ENCODE measurements around the gene PCBP4.

PCBP4 gene

DNA sequence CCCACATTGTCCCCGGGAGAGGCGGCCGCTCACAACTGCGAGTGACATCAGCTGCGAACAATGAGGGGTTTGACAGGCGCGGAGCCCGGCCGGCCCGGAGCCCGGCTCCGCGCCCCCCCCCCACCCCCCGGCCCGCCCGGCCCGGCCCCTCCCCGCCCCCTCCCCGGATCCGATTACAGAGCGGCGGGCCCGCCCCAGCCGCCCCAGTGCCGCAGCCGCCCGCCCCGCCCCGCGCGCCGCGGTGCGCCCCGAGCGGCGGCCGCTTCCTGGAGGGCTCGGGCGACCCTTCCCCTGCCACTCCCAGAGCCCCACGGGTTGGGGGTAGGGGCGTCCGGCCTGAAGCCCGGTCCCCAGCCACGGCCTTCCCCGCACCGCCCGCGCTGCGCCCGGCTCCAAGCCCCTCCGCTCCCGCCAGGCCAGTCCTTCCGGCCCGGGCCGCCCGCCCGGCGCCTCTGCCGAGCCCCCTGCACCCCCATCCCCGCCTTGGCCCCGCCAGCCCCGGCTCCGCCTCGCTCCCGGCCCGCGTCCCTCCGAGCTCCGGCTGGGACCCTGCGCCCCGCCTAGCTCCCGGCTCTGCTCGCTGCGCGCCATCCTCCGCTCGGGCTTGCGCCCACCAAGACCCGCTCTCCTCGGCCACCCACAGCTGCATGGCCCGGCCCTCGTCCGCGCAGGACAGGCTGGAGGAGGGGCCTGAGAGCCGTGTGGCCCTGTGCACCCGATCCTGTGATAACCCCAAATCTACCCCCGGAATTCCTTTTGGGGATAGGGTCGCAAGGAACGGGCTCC, at the start of gene PCBP4:
Gene PCBP4, minus strand, starts transcription at position 71 of the 786 bp plus-strand sequence. CDS start 6,214 bp downstream, outside the sequence.
- DNase-seq, result no peak

DNA sequence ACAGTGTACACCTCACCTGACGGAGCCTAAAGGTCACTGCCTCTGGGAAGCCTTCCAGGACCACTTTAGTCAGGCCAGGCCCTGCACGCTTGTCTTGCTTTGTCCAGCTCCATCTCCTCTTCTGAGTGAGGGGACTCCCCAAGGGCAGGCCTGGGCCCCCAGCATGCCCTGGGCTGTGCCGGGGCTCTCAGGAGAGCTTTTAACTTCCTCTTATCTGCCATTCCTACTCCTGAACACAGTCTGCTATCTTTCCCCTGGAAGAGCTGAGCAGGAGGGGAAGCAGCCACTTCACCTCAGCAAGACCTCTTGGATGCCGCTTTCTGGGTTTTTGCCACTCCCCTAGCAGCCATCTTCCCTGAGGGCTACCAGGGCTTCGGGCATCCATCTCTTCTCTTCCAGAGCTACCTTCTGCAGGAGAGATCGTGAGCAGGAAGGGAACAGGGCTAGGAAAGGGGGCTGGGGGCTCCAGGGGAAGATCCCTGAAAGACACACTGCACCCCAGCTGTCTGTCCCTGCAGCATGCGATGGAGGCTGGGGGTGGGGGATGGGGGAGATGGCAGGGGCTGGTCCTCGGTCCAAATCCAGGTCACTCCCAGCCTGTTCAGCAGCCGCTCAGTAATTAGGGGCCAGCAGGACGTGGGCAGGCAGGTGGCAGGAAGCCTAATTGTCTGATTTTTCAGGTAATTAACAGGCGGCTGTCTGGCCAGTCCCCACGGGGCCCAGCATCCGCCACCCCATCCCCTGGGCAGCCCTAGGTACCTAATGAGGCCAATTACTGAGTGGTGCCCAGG, 48.4 kb upstream of the PCBP4 start:
- DNase-seq, result no peak

DNA sequence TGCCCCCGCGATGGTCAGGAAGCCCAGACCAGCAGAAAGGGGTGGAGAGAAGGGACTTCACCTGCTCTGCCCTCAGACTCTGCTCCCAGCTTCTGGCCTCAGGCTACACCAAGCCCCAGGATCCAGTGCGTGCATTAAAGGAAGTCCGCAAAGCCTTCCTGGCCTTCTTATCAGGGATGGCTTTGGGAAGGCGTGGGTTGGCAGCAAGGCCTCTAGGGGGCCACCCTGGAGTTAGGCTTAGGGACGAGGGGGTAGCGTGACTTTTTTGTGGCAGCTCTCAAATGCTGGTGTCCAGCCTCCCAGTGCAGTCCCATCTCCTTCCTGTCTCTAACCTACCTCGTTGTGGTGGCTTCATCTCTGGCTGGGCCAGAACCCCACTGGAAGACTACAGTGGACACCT, 47.4 kb upstream of the PCBP4 start:
- DNase-seq, result no peak

DNA sequence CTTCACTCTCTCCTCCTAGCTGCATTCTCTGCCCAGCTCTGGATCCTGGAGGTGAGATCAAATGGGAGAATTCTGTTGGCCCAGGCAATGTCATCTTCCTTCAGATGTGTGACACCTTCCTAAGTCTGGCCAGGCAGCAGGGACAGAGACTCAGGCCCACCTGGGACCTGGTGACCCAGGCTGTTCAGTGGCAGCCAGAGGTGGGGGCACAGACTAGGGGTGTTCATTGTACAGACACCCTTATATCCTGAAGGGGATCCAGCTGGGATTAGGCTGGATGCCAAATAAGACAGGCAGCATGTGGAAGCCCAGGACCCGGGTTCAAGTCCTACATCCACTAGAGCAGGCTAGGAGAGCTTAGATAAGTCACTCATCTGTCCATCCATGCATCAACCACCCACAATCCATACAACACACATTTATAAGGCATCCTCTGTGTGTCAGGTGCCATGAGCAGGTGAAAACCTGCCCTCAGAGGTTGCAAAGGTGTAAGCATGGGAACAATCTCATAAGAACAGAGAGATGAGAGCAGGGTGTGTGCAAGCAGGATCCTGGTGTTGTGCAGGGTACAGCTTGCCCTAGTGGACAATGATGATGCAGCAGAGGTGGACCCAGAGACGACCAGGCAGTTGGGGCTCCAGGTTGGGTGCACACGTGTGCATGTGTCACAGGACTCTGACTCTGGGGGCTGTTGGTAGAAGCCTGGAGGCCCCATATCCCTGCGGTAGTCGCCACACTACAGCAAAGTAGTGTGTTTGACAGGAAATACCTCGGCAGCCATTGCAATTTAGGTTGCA, 46.7 kb upstream of the PCBP4 start:
- DNase-seq, result no peak

- no peak for DNase-seq
These were observed 45.4 kb upstream of the PCBP4 start for GRCh38 chr3:52012699-52013098.

- no peak for DNase-seq
These were observed 43.2 kb upstream of the PCBP4 start for GRCh38 chr3:52010431-52010830.

- DNase-seq, result no peak
These were observed 40.0 kb upstream of the PCBP4 start for GRCh38 chr3:52007291-52007690.

GRCh38 chr3:52006820-52007133, 39.5 kb upstream of the PCBP4 start:
- DNase-seq, result no peak

DNA sequence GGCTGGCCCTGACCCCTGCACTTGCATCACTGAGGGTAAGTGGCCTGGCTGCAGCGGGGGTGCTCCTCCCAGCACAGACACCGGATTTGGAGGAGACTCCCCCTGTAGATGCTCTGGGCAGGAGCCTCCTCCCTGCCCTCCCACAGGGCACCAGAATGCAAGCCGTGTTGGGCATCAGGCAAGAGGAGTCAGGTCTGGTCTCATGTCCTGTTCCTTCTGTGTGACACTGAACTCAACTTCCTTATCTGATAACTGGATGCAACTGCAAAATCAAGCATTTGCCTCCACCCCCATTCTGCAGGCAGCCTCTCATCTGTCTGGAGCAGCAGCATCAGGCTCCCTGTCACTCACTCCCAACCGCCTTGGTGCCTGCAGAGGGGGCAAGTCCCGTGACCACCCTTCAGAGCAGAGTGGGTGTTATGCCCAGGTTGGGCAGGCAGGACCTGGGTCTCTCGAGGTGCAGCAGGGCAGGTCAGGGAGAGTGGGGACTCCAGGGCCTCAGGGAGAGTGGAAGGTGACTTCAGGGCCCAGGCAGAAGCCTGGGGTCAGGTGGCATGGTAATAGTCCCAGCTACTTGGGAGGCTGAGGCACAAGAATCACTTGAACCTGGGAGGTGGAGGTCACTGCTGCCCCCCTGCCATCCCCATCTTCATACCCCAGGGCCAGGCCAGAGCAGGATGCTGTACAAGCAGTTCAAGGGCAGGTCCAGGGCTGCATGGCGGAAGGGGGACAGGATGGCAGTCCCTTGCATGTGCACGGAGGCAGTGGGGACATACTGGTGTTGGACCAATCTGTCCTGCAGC, 39.0 kb upstream of the PCBP4 start:
- no peak for DNase-seq

- DNase-seq, result no peak
These were observed 38.3 kb upstream of the PCBP4 start for GRCh38 chr3:52005571-52005986.

GRCh38 chr3:52004906-52005395, 37.7 kb upstream of the PCBP4 start:
- DNase-seq, result no peak

DNA sequence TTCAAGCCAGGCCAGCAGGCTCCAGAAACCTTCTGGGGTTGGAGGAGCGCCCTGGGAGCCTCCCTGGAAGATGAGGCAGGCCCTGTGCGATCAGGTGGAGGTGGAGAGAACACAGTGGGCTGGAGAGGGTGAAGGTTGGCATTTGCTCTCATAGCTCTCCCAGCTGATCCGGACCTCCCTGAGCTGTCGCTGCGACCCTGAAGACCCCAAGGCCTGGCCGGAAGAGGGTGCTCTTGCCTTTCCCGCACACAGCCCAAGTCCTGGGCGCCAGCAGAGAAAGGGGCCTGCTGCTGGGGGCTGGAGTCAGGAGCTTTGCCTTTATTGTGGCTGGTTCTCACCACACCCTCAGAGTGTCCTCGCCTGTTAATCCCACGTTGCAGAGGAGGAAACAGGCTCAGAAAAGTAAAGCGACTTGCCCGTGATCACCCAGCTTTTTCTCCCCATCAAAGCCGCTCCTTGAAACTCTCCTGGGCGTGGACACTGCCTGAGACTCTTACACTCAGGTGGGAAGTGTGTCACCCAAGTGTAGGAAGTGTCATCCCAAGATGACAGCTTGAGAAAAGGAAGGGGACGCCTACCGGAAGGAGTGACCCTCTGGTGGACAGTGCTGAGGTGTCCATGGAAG, 37.0 kb upstream of the PCBP4 start:
- no peak for DNase-seq

DNA sequence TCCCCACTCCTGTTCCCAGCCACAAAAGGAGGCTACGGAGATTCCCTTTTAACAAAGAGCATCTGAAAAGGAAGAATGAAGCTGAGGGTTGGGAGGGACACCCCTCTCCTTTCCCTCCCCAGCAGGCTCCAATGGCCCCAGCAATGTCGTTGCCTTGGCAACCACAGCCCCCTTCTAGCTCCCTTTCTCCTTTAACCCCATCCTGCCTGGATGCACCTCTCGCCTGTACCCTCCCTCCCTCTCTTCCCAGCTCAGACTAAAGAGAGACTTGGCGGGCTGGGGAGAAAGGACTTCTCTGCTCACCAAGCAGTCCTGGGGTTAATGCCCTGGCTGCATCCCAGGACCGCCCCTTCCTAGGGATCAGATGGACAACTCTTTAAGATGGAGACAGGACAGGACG, 35.5 kb upstream of the PCBP4 start:
- no peak for DNase-seq

GRCh38 chr3:52001443-52001974, 34.3 kb upstream of the PCBP4 start:
- peak; percentile 69 for DNase-seq

- no peak for DNase-seq
These were observed 32.6 kb upstream of the PCBP4 start for GRCh38 chr3:51999846-52000245.

- no peak for DNase-seq
These were observed 31.5 kb upstream of the PCBP4 start for GRCh38 chr3:51998774-51999173.

GRCh38 chr3:51997935-51998596, 30.8 kb upstream of the PCBP4 start:
- DNase-seq, result no peak

DNA sequence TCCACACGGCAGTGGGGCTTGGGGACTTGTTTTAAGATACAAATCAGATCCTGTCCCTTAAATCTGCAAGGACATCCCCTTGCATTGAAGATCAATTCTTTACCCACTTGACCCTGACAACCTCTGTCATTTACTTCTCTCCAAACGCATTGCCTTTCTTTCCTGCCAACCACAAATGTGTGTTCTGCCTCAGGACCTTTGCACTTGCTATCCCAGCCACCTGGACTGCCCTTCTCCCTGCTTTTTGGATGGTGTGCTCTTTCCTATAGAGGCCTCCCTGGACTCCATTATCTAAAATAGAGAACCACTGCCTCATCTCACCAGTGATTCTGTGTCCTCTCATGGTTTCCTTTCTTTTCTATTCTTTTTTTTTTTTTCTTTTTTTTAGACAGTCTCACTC, 29.9 kb upstream of the PCBP4 start:
- DNase-seq, result no peak

DNA sequence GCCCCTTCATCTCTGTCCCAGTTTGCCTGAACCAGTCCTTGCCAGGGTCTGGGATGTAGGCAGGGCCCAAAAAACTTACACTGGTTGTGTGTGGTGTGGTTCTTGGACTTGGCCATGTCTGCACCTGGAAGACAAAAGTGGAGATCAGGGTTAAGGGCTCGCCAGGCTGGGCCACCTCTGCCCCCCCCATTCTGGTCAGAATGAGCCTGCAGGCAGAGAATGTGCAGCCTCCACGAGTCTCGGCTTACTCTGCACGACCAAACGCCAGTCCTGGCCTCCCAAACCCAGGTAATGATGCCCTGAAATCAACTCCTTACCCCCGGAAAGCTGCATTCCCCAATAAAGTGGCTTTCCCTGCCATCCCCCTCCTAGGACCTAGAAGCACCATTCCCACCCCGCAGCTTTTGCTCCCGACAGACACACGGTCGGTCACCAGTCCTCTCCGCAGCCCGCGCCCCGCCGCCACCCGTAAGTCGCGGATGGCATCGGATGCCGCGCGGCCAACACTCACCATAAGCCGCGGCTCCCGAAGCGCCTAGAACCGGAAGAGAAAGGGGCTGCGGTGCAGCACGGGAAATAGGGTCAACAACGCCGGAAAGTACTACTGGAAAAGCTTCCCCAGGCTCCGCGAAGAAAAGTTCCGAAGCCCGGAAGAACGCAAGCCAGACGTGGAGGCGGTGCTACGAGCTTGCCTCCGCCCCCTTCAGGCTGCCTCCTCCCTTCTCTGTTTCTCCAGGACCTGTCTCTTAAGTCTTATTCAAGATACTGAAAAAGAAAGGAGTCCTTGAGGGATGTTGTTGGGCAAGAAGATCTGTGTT, 28.3 kb upstream of the PCBP4 start, which contains the start of gene RPL29:
Gene RPL29, minus strand, starts transcription at position 550 of the 818 bp plus-strand sequence. Its CDS starts 434 bp downstream, at position 116.
- peak; percentile 77 for DNase-seq

DNA sequence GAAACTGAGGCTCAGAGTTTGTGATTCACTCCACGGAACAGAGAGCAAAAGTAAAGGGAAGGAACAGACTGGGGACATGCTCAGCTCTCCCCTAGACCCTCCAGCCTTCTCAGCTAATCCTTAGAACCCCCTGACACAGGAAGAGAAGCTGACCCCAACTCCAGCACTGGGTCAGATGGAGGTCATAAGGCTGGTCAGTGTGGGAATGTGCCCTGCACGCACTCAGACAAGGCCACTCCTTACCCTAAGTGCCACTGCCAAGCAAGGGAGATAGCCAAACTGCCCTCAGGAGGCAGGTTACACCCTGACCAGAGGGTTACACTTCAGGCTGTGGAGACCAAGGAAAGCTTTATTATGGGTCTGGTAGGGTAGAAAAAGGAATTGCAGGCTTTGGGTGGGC, 27.3 kb upstream of the PCBP4 start:
- no peak for DNase-seq

Measured in NCI-H1436 (cell line).